NCI-H748 (cell line): ENCODE results near the gene PRR22.
"Not testable (repeated sequence)": the region's sequence is repeated elsewhere in the genome, so short reads cannot be mapped to it uniquely, and the experiment has no call there.

Experiments used
- DNase-seq: peaks from one replicate; lab custom pipeline; 2025; ENCODE audit not compliant: unreplicated experiment; lab: John Stamatoyannopoulos, UW

PRR22 gene

DNA sequence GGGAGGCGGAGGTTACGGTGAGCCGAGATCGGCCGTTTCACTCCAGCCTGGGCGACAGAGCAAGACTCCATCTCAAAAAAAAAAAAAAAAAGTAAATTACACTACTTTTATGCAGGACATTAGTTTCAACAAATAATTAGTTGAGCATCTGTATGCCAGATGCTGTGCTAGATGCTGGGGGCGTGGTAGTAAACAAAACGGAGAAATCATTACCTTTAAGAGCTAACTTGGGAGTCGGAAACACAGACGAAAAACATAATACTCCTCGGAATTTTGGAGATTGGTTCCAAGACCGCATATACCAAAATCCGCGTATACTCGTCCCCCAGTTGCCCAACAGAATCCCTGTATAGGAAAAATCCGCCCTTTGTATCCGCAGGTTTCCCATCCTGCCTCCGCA, 7.7 kb upstream of the PRR22 start:
- no peak for DNase-seq

- DNase-seq, result peak; percentile 96
Measured at GRCh38 chr19:5790559-5791520, 6.3 kb upstream of the PRR22 start, which contains the start of gene DUS3L. Gene DUS3L, minus strand, starts transcription at chr19:5791163. Its CDS starts 22 bp downstream, at chr19:5791141.

DNA sequence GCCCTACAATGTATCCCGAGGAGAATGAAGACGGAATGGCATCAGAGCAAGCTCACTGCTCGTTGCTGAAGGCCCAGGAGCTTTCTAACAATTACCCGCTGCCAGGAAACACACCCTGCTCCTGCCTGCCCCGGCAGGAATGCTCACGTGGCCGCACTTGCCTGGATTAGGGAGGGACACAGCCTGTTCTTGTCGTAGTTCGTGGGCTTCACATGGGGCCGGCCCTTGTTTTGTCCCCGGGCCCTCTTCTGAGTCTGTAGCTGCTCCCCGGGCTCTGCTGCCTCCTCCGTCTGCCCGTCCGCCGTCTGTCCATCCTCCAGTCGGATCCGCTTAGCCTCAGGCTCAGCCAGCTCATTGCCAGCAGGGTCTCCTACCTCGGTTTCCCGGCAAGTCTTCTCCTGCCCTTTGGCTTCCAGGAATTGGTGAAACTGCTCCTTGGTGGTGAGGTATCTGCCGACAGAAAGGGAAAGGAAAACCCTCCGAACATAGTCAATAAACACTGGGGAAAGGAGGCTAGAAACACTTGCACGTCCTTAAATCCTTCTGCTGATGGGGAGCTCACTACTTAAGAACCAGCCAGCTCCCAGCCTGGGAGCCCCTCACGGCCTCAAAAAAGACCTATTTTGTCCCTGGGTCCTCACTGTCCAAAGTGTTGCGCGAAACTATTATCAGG, 5.5 kb upstream of the PRR22 start:
- no peak for DNase-seq

GRCh38 chr19:5789351-5789761, 4.8 kb upstream of the PRR22 start:
- DNase-seq, result no peak

DNA sequence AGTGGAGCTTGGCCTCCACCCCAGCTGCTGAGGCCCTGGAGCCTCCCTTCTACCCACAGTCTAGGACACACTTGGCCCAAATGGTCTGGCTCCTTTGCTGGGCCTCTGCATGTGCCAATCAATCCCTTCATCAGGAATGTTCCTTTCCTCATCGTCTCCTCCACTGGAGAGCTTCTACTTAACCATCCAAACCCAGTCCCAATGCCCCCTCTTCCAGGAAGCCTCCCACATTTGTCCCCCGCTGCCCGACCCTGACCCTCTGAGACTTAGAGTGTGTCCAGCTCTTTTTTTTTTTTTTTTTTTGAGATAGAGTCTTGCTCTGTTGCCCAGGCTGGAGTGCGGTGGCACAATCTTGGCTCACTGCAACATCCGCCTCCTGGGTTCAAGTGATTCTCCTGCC, 3.9 kb upstream of the PRR22 start:
- DNase-seq, result no peak

GRCh38 chr19:5787409-5788182, 3.0 kb upstream of the PRR22 start:
- no peak for DNase-seq

DNA sequence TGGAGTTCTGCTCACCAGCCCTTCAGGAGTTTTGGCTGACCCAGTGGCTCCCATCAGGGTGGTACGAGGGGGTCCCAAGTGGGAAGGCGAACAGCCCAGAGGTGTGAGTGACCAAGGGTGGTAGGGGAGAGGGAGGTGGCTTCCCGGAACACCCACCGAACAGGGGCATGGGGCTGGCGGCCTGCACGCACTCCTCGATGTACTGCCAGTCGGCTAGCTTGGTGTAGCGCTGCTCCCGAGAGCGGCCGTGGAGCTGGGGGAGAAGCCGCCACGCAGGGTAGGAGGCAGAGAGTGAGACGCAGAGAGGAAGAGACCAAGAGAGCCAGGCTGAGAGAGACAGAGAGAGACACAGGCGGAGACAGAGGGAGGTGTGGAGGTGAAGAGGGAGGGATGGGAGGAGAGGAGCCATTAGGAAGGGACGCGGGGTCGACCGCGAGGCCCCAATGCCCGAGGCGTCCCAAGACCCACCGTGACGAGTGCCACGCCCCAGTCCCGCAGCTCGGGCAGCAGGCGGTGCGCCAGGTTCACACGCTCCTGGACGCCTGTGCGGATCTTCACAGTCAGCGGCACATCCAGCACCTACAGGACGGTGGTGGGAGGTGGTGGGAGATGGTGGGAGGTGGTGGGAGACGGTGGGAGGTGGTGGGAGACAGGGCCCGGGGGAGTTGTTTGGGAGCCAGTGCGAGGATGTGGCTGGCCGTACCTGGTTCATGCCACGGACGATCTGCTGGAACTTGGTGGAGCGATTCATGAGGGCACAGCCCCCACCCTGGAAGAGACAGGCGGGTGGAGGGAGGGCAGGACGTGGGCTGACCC, 2.3 kb upstream of the PRR22 start:
- no peak for DNase-seq

DNA sequence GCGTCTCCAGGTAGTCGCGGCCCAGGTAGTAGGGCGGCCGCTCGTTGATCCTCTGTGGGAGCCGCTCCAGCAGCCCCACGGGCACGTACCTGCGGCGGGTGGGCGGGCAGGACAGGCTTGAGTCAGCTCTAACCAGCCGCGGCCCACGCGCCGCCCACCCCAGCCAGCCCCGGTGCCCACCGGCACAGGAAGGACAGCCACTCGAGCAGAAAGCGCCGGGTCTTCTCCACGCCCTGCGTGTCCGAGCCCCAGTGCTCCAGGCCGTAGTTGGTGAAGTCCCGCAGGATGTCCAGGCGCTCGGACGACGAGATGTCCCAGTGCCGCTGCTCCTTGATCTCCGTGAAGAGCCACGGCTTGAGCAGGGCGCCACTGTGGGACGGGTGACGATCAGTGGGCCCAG, 877 bp upstream of the PRR22 start:
- DNase-seq, result no peak

- DNase-seq, result no peak
Measured at GRCh38 chr19:5782945-5783919, 1.3 kb downstream of the PRR22 start.

- DNase-seq, result no peak
Measured at GRCh38 chr19:5782322-5782721, 2.2 kb downstream of the PRR22 start.

DNA sequence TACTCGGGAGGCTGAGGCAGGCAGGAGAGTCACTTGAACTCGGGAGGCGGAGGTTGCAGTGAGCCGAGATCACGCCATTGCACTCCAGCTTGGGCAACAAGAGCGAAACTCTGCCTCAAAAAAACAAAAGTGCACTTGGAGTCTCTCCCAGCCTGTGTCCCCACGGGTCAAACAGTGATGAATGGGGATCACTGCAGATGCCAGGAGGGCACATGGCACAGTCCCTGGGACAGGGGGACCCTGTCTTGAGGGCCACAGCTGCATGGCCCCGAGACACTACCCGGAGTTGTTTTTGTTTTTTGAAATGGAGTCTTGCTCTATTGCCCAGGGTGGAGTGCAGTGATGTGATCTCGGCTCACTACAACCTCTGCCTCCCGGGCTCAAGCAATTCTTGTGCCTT, 3.6 kb downstream of the PRR22 start:
- DNase-seq, result not testable (repeated sequence)

DNA sequence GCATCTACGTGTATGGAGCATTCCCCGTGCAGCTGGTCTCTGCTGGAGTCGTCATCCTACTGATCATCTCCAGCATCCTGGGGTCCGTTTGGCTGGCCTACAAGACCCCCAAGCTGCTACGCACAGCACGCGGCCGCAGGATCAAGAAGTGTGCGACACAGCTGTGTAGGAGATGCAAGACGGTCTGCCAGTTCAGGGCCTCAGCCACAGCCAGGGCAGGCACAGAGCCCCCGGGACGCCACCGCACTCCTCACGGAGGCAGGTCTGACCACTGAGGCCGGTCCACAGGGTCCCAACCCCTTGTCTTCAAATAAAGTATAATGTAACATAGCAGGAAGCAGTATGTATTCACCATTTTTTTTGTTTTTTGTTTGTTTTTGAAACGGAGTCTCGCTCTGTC, 6.1 kb downstream of the PRR22 start:
- no peak for DNase-seq

DNA sequence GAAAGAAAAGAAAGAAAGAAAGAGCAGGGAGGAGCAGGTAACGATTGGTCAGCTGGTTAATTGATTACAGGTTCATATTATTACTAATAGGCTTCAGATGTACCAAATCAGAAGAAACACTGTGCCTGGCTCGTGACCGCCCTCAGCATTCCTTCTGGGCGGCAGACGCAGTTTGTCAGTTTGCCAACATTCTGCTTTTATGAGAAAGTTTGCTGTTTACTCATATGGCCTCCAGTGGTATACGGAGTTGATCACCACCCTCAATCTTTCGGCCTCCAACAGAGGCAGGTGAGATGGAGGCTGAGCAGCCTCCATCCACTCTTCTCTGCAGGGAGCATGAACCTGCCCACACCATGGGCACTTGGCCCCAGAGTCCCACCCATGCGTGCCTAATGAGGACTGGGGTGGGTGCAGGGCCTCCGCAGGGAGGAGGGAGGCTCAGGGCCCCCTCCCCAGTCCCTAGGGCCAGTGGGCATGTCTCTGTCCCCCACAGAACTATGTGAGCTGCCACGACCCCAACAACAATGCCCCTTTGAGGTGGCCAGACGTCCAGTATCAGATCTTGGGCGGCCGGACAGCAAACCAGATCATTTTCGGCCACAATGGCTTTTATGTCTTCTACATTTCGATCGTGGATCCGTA, 8.8 kb downstream of the PRR22 start:
- DNase-seq, result no peak

DNA sequence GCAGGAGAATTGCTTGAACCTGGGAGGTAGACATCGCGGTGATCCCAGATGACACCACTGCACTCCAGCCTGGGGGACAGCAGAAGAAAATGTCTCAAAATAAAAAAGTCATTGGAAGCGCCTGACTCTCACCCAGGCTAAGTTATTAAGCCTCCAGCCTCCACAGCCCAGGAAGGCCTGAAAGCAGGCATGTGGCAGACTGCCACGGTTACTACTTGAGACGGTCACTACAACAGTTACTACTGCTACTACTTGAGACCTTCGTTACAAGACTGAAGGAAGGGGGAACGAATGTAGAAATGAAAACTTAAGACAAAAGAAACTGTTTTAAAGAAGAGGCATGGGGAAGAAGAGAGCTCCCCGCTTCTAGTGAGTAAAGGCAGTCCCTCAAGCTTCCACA, 9.6 kb downstream of the PRR22 start:
- no peak for DNase-seq

DNA sequence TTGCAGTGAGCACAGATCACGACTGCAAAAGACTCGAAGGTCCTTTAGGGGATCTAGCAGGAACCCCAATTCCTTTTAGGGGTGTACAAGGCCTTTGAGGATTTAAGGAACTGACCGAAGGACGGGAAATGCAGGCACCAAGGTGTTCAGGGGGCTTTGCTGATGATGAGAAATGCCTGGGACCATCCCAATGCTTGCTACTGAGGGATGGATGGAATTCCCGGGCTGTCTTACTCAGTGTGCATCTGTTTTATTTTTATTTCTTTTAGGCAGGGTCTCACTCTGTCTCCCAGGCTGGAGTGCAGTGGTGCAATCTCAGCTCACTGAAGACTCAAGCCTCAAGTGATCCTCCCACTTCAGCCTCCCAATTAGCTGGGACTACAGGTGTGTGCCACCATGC, 11.3 kb downstream of the PRR22 start:
- no peak for DNase-seq

DNA sequence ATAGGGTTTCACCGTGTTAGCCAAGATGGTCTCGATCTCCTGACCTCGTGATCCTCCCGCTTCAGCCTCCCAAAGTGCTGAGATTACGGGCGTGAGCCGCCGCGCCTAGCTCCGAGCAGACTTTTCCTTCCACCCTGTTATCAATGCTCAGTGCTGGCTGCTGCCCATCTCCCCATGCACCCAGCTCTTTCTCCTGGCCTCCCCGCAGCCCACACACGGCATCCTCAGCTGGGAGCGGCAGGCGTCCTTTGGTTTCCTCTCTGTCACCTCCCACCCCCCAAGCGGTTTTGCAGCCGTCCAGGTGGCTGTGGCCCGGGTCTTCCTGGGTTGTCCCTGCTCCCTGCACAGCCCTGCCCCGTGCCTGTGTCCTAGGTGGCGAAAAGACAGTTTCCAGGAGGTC, 12.1 kb downstream of the PRR22 start:
- no peak for DNase-seq

DNA sequence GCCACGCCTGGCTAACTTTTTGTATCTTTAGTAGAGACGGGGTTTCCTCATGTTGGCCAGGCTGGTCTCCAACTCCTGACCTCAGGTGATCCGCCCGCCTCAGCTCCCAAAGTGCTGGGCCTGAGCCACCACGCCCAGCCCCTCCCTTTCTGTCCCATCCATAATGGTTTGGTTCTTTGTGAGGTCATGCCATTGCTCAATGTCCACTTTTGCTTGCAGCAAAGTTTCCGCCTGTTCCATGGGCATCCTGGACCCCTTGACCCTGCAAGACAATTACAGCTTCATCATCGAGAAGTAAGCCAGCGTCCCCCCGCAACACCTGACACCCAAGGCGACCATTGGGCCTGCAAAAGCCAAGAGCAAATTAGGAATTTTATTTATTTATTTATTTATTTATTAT, 16.6 kb downstream of the PRR22 start:
- DNase-seq, result no peak

GRCh38 chr19:5765220-5765619, 19.3 kb downstream of the PRR22 start:
- DNase-seq, result no peak

GRCh38 chr19:5762608-5763217, 21.8 kb downstream of the PRR22 start:
- DNase-seq, result no peak
